ENCODE results near the gene GPAT3.

GRCh38 chr4:83568062-83568461 is 32.2 kb downstream of the GPAT3 start:
- TF ChIP-seq CTCF (conservative IDR thresholded peaks at IDR 0.05; ENCODE audit: low read depth, low read length) (no peak), EZH2phosphoT487 (IDR thresholded peaks at IDR 0.05; ENCODE audit: borderline replicate concordance, low read length) (no peak), EZH2 (IDR thresholded peaks at IDR 0.05; ENCODE audit: low read length, unreplicated experiment) (no peak)

Data from PC-3 (cell line).